IMR-90 (cell line): Measurements from ENCODE around the gene BEGAIN. TPM values are rescaled to one million over a fixed set of nuclear protein-coding genes. Genes with fewer than 3 reads are reported as not detected.

ENCODE experiments used
- ATAC-seq: fragments of 200-7000 bp; cut with Tn5 transposase; 2 replicates; pipeline ENCODE4 v1.9.1; 2020; ENCODE audit warnings: low read depth, mild to moderate bottlenecking, moderate library complexity
- BruUV-seq: library from RNA; stranded (reverse); fragments of 400-500 nt; replicated peaks from 2 replicates; lab custom pipeline; 2021; lab: Mats Ljungman, UMichigan
- CTCF ChIA-PET: fragments of 300-600 bp; formaldehyde crosslinking; extraction: SDS; loops from one replicate; lab custom pipeline; 2021; ENCODE audit warnings: antibody characterized with exemption; lab: Yijun Ruan, JAX
- POLR2A ChIA-PET: fragments of 300-600 bp; sonication (Branson Sonifier 250); formaldehyde crosslinking; loops from one replicate; lab custom pipeline; 2022; ENCODE audit warnings: antibody characterized with exemption; ENCODE audit not compliant: unreplicated experiment; lab: Charles Lee
- DNase-seq: peaks from one replicate; pipeline ENCODE4 v3.0.0; 2013
- H2AFZ ChIP-seq: replicated peaks from 2 replicates; pipeline ENCODE3; 2013; ENCODE audit warnings: low read length, mild to moderate bottlenecking; ENCODE audit not compliant: poor library complexity
- H2AK5ac ChIP-seq: 2 replicates; pipeline ENCODE4 v1.6.1; 2013; ENCODE audit warnings: low read depth, low read length, inconsistent platforms
- H2AK9ac ChIP-seq: replicated peaks from 2 replicates; pipeline ENCODE3; 2013; ENCODE audit warnings: mild to moderate bottlenecking, low read depth, low read length, moderate library complexity; ENCODE audit not compliant: poor library complexity
- H2BK120ac ChIP-seq: 2 replicates; pipeline ENCODE4 v1.6.1; 2013; ENCODE audit warnings: low read depth, low read length, inconsistent platforms
- H2BK15ac ChIP-seq: 3 replicates; pipeline ENCODE4 v1.6.1; 2013; ENCODE audit warnings: low read depth, low read length, inconsistent platforms
- H2BK20ac ChIP-seq: 2 replicates; pipeline ENCODE4 v1.6.1; 2013; ENCODE audit warnings: low read depth, mild to moderate bottlenecking, inconsistent platforms, low read length, moderate library complexity
- H2BK5ac ChIP-seq: 2 replicates; pipeline ENCODE4 v1.6.1; 2013; ENCODE audit warnings: mild to moderate bottlenecking, low read depth, low read length, inconsistent platforms; ENCODE audit not compliant: poor library complexity, severe bottlenecking
- H3K14ac ChIP-seq: replicated peaks from 2 replicates; pipeline ENCODE4 v1.6.1; 2013; ENCODE audit warnings: low read depth, low read length, inconsistent platforms
- H3K18ac ChIP-seq: 2 replicates; pipeline ENCODE4 v1.6.1; 2013; ENCODE audit warnings: low read depth, low read length, control low read depth
- H3K23ac ChIP-seq: 2 replicates; pipeline ENCODE4 v1.6.1; 2013; ENCODE audit warnings: low read depth, low read length, inconsistent platforms
- H3K27ac ChIP-seq: 2 replicates; pipeline ENCODE4 v1.5.1; 2013; ENCODE audit warnings: mild to moderate bottlenecking, control low read depth, low read length; ENCODE audit not compliant: insufficient read depth
- H3K27me3 ChIP-seq: 2 replicates; pipeline ENCODE4 v1.6.1; 2013; ENCODE audit warnings: low read length; ENCODE audit not compliant: control insufficient read depth, insufficient read depth
- H3K36me3 ChIP-seq: 2 replicates; pipeline ENCODE4 v1.6.1; 2013; ENCODE audit warnings: low read length, mixed read lengths; ENCODE audit not compliant: control insufficient read depth, insufficient read depth
- H3K4ac ChIP-seq: 2 replicates; pipeline ENCODE4 v1.6.1; 2013; ENCODE audit warnings: low read depth, low read length, inconsistent platforms
- H3K4me1 ChIP-seq: 2 replicates; pipeline ENCODE4 v1.6.1; 2013; ENCODE audit warnings: low read length, mixed read lengths; ENCODE audit not compliant: control insufficient read depth, insufficient read depth
- H3K4me2 ChIP-seq: 2 replicates; pipeline ENCODE4 v1.6.1; 2013; ENCODE audit warnings: low read depth, mild to moderate bottlenecking, control low read depth, low read length, moderate library complexity
- H3K4me3 ChIP-seq: 2 replicates; pipeline ENCODE4 v1.5.1; 2013; ENCODE audit warnings: low read depth, mild to moderate bottlenecking, control low read depth, low read length, moderate library complexity; ENCODE audit not compliant: insufficient read depth
- H3K56ac ChIP-seq: 2 replicates; pipeline ENCODE4 v1.6.1; 2013; ENCODE audit warnings: low read length, inconsistent platforms; ENCODE audit not compliant: insufficient read depth; ENCODE audit errors: extremely low read depth
- H3K79me1 ChIP-seq, 2 experiments: 2 replicates each; pipeline ENCODE4 v1.6.1; 2013; ENCODE audit warnings: low read length in 2 of 2, inconsistent platforms in 1 of 2, low read depth in 1 of 2
- H3K9ac ChIP-seq: 2 replicates; pipeline ENCODE4 v1.6.1; 2013; ENCODE audit warnings: low read depth, low read length, control low read depth
- H3K9me1 ChIP-seq: 2 replicates; pipeline ENCODE4 v1.6.1; 2013; ENCODE audit warnings: low read length, inconsistent platforms; ENCODE audit not compliant: insufficient read depth
- H3K9me3 ChIP-seq: 2 replicates; pipeline ENCODE4 v1.6.1; 2013; ENCODE audit warnings: low read length; ENCODE audit not compliant: control insufficient read depth, insufficient read depth
- H4K20me1 ChIP-seq: 2 replicates; pipeline ENCODE4 v1.6.1; 2013; ENCODE audit warnings: low read length, inconsistent platforms; ENCODE audit not compliant: insufficient read depth
- H4K5ac ChIP-seq: 2 replicates; pipeline ENCODE4 v1.6.1; 2013; ENCODE audit warnings: mild to moderate bottlenecking, low read depth, low read length, control low read depth
- H4K8ac ChIP-seq, 2 experiments: 2 replicates each; pipeline ENCODE4 v1.6.1; 2013; ENCODE audit warnings: low read depth in 2 of 2, low read length in 2 of 2, control low read depth in 1 of 2, inconsistent platforms in 1 of 2
- H4K91ac ChIP-seq: 2 replicates; pipeline ENCODE4 v1.6.1; 2013; ENCODE audit warnings: low read depth, low read length, inconsistent platforms; ENCODE audit not compliant: insufficient read depth
- BHLHE40 ChIP-seq: fragments of 150-350 bp; IDR thresholded peaks from 2 replicates; pipeline ENCODE4 v1.6.1; 2016; ENCODE audit warnings: mild to moderate bottlenecking, low read depth, low read length
- CEBPB ChIP-seq: IDR thresholded peaks from 2 replicates; pipeline ENCODE4 v1.6.1; 2012; ENCODE audit warnings: low read depth, low read length, improper control_type of control experiment
- CHD1 ChIP-seq: IDR thresholded peaks from 2 replicates; pipeline ENCODE4 v1.6.1; 2012; ENCODE audit warnings: low read depth, low read length, improper control_type of control experiment
- CTCF ChIP-seq: conservative IDR thresholded peaks from 2 replicates; pipeline ENCODE4 v1.5.1; 2012; ENCODE audit warnings: mild to moderate bottlenecking, low read depth, low read length, improper control_type of control experiment
- FOS ChIP-seq: fragments of 150-350 bp; IDR thresholded peaks from 2 replicates; pipeline ENCODE4 v1.6.1; 2016; ENCODE audit warnings: low read depth, low read length
- MAFK ChIP-seq: IDR thresholded peaks from 2 replicates; pipeline ENCODE4 v1.6.1; 2012; ENCODE audit warnings: low read depth, low read length, improper control_type of control experiment
- MAZ ChIP-seq: IDR thresholded peaks from 2 replicates; pipeline ENCODE4 v1.6.1; 2012; ENCODE audit warnings: low read depth, mild to moderate bottlenecking, low read length, improper control_type of control experiment, moderate library complexity, borderline replicate concordance
- MXI1 ChIP-seq: IDR thresholded peaks from 2 replicates; pipeline ENCODE4 v1.6.1; 2012; ENCODE audit warnings: low read depth, mild to moderate bottlenecking, low read length, moderate library complexity, borderline replicate concordance
- NFE2L2 ChIP-seq: fragments of 150-350 bp; IDR thresholded peaks from 2 replicates; pipeline ENCODE4 v1.6.1; 2016; ENCODE audit warnings: low read depth, mild to moderate bottlenecking, low read length
- POLR2A ChIP-seq: IDR thresholded peaks from 2 replicates; pipeline ENCODE4 v1.6.1; 2012; ENCODE audit warnings: mild to moderate bottlenecking, low read depth, low read length
- RAD21 ChIP-seq: IDR thresholded peaks from 2 replicates; pipeline ENCODE4 v1.6.1; 2012; ENCODE audit warnings: low read length, improper control_type of control experiment
- RCOR1 ChIP-seq: IDR thresholded peaks from 2 replicates; pipeline ENCODE4 v1.6.1; 2012; ENCODE audit warnings: mild to moderate bottlenecking, low read length, improper control_type of control experiment; ENCODE audit not compliant: insufficient replicate concordance
- RFX5 ChIP-seq: IDR thresholded peaks from 2 replicates; pipeline ENCODE4 v1.8.0; 2012; ENCODE audit warnings: low read depth, mild to moderate bottlenecking, low read length, moderate library complexity
- SMC3 ChIP-seq: fragments of 150-350 bp; IDR thresholded peaks from 2 replicates; pipeline ENCODE4 v1.6.1; 2016; ENCODE audit warnings: low read depth, mild to moderate bottlenecking, antibody characterized with exemption, low read length, moderate library complexity
- WGBS, 2 experiments: methylation state at CpG; one replicate each; pipeline versions ENCODE4 v1.1.5 to v1.1.7; 2013; ENCODE audit warnings: missing lambda C conversion rate in 2 of 2; ENCODE audit not compliant: insufficient read length in 1 of 2; ENCODE audit errors: extremely low coverage in 2 of 2; 5-methylcytosine and 5-hydroxymethylcytosine counted together
- dilution Hi-C: fragments of 300-500 bp; cut with HindIII; formaldehyde crosslinking; loops from one replicate; pipeline ENCODE4 v1.14.3; 2018; ENCODE audit warnings: low sequenced_read_pairs; ENCODE audit not compliant: unreplicated experiment
- in situ Hi-C: fragments of 300-500 bp; cut with MboI; formaldehyde crosslinking; loops from 3 replicates; pipeline ENCODE4 v1.14.3; 2019; ENCODE audit warnings: low sequenced_read_pairs, inconsistent platforms, mixed read lengths
- intact Hi-C: fragments of 100-400 bp; cut with micrococcal nuclease; formaldehyde crosslinking; loops from 2 replicates; pipeline ENCODE4 v1.10.0; 2022
- polyA plus RNA-seq, 3 experiments: library from polyadenylated mRNA; depleted of rRNA; stranded (reverse); fragments of >200 nt; gene quantifications; 2 replicates each; pipeline ENCODE4 v1.2.3, GENCODE V29; 2012; ENCODE audit warnings: low replicate concordance in 1 of 3
- total RNA-seq: library from RNA; depleted of rRNA; stranded (reverse); fragments of >200 nt; gene quantifications from 2 replicates; pipeline ENCODE4 v1.2.3, GENCODE V29; 2012
- TF ChIP-seq, protein P1 (sequence below): fragments of 150-350 bp; IDR thresholded peaks from 2 replicates; pipeline ENCODE4 v1.6.1; 2016; ENCODE audit warnings: low read depth, mild to moderate bottlenecking, low read length, moderate library complexity, borderline replicate concordance
- TF ChIP-seq, protein P2 (sequence below): fragments of 150-350 bp; IDR thresholded peaks from 2 replicates; pipeline ENCODE4 v1.6.1; 2017; ENCODE audit warnings: mild to moderate bottlenecking, antibody characterized with exemption, low read length, low read depth

BEGAIN gene
- total and polyA plus RNA-seq, 2 of the 4 experiments (the other 2 are of a cell fraction), result 0.18 to 0.99 TPM

DNA sequence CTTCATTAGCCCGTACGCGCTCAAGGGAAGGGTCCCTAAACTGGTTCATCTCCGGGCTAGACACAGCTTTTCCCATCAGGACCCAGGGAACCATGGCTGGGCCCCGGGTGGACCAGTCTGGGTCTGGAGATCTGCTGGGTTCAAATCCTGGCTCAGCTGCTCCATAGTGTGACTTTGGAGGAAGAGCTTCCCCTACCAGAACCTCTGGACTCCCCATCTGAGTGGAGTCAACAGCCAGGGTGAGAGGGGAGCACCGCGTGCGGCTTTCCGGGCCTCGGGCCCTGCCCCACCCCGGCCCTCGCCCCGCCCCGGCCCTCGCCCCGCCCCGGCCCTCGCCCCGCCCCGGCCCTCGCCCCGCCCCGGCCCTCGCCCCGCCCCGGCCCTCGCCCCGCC, 41.2 kb downstream of the BEGAIN start:
- Histone ChIP-seq H3K9ac (no peak overlapping the region), H2AK9ac (no peak overlapping the region), H3K4me3 (no peak overlapping the region), H3K36me3 (no peaks in the 10 kb centered on the region), H3K9me1 (no peaks in the 10 kb centered on the region), H3K27me3 (peaks cover 27% of the 10 kb centered on the region), H2AK5ac (no peak overlapping the region), H3K4me1 (no peaks in the 10 kb centered on the region), H2BK15ac (no peak overlapping the region), H2AFZ (no peak overlapping the region), H4K8ac (no peak overlapping the region), H3K56ac (no peak overlapping the region), H3K14ac (no peak overlapping the region), H4K5ac (no peak overlapping the region), H4K91ac (no peak overlapping the region), H3K18ac (no peak overlapping the region), H3K4ac (no peak overlapping the region), H3K79me1 (no peaks in the 10 kb centered on the region), H2BK5ac (no peak overlapping the region), H3K4me2 (no peak overlapping the region), H3K23ac (no peak overlapping the region), H3K27ac (no peak overlapping the region), H2BK120ac (no peak overlapping the region), H2BK20ac (no peak overlapping the region), H4K20me1 (0 out of 2 replicates have a peak, but pooled peaks cover 5% of the 10 kb centered on the region), H3K9me3 (no peaks in the 10 kb centered on the region)
- ATAC-seq, result no peak
- in situ Hi-C loops (no loop called here), intact Hi-C loops (no loop called here), dilution Hi-C loops (no loop called here)
- ChIA-PET CTCF (no interaction called here), POLR2A (no interaction called here)
- WGBS, 2 experiments, result 20% methylated on average over 2 of the region's 28 CpGs; no CpG with 5 or more reads in 1 of the 2 experiments
- TF ChIP-seq CHD1 (no peak), SMC3 (no peak), CTCF (no peak), RAD21 (no peak), MAZ (no peak), MAFK (no peak), BHLHE40 (no peak), RCOR1 (no peak), CEBPB (no peak), NFE2L2 (no peak), POLR2A (no peak), RFX5 (no peak), MXI1 (no peak), FOS (no peak)
- TF ChIP-seq, protein P1, sequence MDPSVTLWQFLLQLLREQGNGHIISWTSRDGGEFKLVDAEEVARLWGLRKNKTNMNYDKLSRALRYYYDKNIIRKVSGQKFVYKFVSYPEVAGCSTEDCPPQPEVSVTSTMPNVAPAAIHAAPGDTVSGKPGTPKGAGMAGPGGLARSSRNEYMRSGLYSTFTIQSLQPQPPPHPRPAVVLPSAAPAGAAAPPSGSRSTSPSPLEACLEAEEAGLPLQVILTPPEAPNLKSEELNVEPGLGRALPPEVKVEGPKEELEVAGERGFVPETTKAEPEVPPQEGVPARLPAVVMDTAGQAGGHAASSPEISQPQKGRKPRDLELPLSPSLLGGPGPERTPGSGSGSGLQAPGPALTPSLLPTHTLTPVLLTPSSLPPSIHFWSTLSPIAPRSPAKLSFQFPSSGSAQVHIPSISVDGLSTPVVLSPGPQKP, result no peak
- TF ChIP-seq, protein P2, sequence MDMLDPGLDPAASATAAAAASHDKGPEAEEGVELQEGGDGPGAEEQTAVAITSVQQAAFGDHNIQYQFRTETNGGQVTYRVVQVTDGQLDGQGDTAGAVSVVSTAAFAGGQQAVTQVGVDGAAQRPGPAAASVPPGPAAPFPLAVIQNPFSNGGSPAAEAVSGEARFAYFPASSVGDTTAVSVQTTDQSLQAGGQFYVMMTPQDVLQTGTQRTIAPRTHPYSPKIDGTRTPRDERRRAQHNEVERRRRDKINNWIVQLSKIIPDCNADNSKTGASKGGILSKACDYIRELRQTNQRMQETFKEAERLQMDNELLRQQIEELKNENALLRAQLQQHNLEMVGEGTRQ, result no peak
- DNase-seq, result no peak
- BruUV-seq, result no TSS peak
